Measurements from ENCODE around the gene PRRT3.

The PRRT3 gene

GRCh38 chr3:9913601-9914000, 38.6 kb downstream of the PRRT3 start:
- no peak for TF ChIP-seq CTCF (IDR thresholded peaks at IDR 0.05; ENCODE audit: insufficient read depth, missing control alignments)
- no peak for FAIRE-seq
- no peak for DNase-seq (ENCODE audit: insufficient read length, low spot score)

GRCh38 chr3:9912294-9912935, 39.8 kb downstream of the PRRT3 start:
- no peak for TF ChIP-seq CTCF (IDR thresholded peaks at IDR 0.05; ENCODE audit: insufficient read depth, missing control alignments)
- DNase-seq (ENCODE audit: insufficient read length, low spot score) (no peak), FAIRE-seq (no peak)

- TF ChIP-seq CTCF (IDR thresholded peaks at IDR 0.05; ENCODE audit: insufficient read depth, missing control alignments): no peak
- FAIRE-seq (no peak), DNase-seq (ENCODE audit: insufficient read length, low spot score) (no peak)
These were observed 40.3 kb downstream of the PRRT3 start for GRCh38 chr3:9911863-9912262.

- no peak for FAIRE-seq
- TF ChIP-seq CTCF (IDR thresholded peaks at IDR 0.05; ENCODE audit: insufficient read depth, missing control alignments): no peak
- DNase-seq (ENCODE audit: insufficient read length, low spot score): no peak
These were observed 42.8 kb downstream of the PRRT3 start for GRCh38 chr3:9909221-9910013.

- no peak for FAIRE-seq
These were observed 43.9 kb downstream of the PRRT3 start for GRCh38 chr3:9908286-9908685.

GRCh38 chr3:9906480-9906879, 45.7 kb downstream of the PRRT3 start:
- no peak for TF ChIP-seq CTCF (IDR thresholded peaks at IDR 0.05; ENCODE audit: insufficient read depth, missing control alignments)
- no peak for DNase-seq (ENCODE audit: insufficient read length, low spot score)
- FAIRE-seq: no peak

More at GRCh38 chr3:9908286-9908685, 43.9 kb downstream of the PRRT3 start:
- TF ChIP-seq CTCF (IDR thresholded peaks at IDR 0.05; ENCODE audit: insufficient read depth, missing control alignments): no peak
- no peak for DNase-seq (ENCODE audit: insufficient read length, low spot score)

GRCh38 chr3:9903904-9904303, 48.3 kb downstream of the PRRT3 start:
- TF ChIP-seq CTCF (IDR thresholded peaks at IDR 0.05; ENCODE audit: insufficient read depth, missing control alignments): no peak
- no peak for DNase-seq (ENCODE audit: insufficient read length, low spot score)
- no peak for FAIRE-seq
